GM21360 (cell line): ENCODE measurements around the gene UNC5A.

Experiments used
- ATAC-seq: cut with Tn5 transposase; IDR thresholded peaks from one replicate; pipeline ENCODE4 v1.9.1; 2021; ENCODE audit warnings: mild to moderate bottlenecking, moderate library complexity; ENCODE audit not compliant: unreplicated experiment

UNC5A gene

DNA sequence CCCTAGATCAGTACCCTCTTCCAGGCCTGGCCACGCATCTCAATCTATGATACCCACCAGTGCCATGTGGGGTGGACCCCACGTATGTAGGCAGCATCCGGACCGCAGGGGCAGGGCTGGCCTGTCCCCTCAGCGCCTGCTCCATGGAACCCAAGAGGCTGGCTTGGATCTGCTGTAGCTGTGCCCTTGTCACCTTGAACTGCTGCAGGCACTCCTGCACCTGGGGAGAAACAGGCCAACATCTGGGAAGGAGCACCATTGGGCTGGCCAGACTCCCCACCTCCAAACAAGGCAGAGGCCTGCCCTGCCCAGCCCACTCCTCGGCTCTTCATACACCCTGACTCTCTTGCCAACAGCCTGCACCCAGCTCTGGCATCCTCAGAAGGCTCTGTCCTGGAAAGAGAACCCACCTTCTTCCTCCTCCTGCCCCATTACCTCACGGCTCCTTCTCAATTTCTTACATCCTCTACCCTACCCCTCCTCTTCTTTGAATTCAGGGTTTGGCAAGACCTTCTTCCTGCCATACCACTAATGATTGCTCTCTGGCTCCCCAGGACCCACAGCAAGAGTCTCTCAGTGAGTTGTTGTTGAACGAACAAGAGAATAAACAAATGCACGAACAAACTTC is 81.1 kb downstream of the UNC5A start:
- no peak for ATAC-seq

- ATAC-seq, result no peak
These were observed 82.3 kb downstream of the UNC5A start for GRCh38 chr5:176892663-176893062.

DNA sequence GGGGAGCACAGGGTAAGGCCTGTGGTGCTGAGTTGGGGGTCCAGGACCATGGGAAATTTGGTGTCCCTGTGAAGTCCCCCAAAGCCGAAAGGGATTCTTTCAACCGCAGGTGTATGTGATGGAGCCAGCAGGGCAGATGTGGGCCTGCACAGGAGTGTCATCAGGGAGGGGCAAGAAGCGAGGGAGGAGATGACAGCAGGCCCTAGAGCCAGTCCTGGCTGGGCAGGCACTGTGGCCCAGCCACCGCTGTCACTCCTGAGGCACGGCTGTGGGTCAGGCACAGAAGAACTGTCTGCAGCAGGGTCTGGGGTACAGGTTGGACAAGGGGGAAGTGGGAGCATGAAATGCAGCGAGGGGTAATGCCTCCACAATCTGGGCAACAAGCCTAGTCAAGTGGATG is 83.9 kb downstream of the UNC5A start:
- ATAC-seq, result no peak

GRCh38 chr5:176895831-176896230 is 85.5 kb downstream of the UNC5A start:
- no peak for ATAC-seq

DNA sequence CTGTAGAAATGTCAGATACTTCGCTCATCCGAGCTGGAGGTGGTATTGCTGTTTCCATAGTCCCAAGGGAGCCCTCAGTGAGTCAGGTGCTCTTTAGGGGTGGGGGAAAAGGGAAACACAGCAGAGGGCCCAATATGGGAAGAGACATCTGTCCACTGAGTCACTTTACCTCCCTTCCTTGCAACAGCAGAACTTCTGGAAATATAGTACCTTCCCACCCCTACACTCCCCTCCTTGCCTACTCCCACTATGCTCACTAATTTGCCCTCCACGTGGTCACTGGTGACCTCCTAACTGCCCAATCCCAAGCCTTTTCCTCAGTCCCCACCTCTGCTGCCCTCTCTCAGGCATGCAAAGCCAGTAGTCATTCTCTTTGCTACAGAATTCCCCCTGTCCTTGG is 86.9 kb downstream of the UNC5A start:
- no peak for ATAC-seq

GRCh38 chr5:176899296-176899891 is 89.0 kb downstream of the UNC5A start, which contains the start of gene HK3:
Gene HK3, minus strand, starts transcription at chr5:176899346. Its CDS starts 3,187 bp downstream, at chr5:176896159.
- ATAC-seq, result no peak

DNA sequence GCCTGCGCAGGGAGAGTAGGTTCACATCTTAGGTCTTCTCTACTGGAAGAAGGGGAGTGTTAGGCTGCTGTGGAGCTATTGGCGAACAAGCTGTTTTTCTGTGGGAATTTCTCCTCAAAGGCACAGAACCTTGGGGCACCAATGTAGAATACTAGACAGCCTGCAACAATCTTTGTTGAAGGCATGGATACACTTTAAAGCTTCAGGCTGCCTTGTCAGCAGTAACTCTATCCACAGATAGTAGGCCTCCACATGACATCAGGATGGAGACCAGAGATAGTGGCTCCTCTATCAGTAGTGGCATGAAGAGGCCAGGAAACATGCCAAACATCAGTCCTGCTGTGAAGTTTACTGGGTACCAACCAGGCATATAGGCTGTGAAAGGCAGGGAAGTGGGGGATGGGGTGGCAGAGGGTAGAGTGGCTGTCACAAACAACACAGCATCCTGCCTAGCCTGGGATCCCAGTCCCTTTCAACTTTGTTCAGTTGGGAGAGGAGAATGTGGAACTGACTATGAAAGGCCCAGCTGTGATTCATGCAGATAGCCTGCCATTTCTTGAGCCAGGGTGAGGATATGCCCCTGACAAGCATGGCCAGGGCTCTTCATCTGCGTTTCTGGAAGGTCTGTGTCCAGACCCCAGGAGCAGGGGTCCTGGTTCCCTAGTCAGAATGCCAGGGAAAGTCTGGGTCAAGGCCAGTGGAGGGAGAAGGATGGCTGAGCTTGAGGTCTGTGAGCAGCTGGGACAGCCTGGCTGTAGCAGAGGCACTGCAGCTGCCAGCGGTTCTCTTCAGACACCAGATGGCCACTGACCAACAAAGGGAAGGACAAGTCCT is 89.8 kb downstream of the UNC5A start:
- ATAC-seq, result no peak

GRCh38 chr5:176900780-176901204 is 90.4 kb downstream of the UNC5A start:
- no peak for ATAC-seq

DNA sequence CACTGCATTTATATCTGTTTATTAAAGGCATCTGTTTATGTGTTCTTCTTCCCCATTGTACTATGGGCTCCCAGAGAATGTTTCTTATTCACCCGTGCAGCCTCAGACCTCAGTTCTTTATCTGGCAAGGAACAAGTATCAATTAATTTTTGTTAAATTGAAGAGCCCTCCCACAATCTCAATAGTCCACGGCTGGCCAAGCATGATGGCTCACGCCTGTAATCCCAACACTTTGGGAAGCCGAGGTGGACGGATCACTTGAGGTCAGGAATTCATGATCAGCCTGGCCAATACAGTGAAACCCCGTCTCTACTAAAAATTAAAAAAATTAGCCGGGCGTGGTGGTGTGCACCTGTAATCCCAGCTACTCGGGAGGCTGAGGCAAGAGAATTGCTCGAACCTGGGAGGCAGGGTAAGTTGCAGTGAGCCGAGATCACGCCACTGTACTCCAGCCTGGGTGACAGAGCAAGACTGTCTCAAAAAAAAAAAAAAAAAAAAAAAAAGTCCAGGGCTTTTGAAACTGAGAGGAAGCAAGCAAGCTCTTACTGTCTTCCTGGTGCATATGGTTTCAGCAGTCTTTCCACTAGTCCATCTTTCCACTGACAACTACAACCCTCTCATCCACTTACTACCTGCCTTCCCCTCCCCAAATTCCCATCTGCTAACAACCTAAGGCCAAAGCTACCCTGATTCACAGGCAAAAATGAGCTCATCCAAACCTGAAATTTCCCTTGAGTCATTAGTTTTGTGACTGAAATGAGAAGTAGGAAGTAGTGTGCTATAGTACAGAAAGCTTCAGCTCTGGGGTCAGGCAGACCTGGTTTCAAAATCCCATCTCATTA is 91.1 kb downstream of the UNC5A start:
- peak; percentile 44 for ATAC-seq

DNA sequence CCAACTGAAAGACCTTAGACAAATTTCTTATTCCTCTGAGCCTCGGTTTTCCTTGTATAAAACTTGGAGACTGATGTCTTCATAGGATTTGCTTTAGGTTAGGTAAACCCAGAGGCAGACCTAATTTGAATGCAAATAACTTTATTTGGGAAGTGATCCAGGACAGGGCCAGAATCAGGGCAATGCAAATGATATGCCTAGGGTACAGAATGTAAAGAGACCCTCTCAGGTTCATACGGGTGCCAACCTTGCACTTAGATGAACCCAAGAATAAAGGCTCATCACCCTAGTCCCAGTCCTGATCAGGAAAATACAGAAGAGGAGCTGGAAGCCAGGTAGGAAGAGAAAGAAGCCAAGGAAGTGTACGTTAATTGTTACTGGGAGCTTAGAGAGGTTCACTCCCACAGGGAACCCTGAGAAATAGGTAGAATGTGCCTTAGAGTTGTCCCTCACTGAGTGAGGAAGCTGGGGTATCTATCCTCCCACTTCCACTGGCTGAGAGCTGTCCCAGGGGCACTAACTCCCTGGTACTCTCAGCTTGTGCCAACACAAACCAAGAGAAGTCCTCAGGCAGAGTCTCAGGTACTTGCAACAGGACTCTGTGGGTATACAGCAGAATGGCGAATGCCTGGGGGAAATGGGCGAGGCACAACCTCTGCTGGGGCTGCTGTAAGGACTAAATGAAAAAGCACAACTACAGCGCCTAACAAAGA is 91.9 kb downstream of the UNC5A start:
- ATAC-seq, result no peak

DNA sequence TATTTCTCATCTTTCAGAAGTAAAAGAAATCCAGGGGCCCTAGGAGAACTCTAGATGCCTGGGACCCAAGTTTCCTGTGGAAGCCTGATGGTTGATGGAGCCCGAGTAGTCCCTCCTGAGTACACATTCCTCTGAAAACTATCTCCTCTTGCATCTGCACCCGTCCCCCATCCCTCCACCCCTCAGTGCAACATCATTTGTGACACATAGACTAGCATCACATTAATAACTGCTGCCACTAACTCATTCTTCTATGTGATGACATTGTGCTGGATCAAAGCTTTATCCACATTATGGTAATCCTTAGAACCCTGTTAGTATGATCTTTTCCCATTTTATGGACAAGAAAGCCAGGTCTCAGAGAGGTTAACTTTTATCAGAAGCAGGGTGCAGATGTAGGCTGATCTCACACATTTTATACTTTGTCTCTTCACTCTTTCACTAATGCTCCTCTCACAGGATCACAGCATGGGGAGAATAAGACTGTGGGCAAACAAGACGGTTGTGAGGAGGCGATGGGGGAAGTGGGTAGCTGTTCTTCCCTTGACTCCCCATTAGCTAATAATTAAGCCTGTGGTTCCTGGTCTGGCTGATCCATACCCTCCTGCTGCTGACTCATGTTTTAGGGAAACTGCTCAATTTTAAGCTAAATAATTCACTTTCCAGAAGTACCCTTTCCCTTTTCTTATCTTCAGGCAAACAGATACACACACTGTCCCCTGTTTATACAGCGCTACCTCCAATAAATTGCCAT is 92.7 kb downstream of the UNC5A start:
- ATAC-seq, result no peak

DNA sequence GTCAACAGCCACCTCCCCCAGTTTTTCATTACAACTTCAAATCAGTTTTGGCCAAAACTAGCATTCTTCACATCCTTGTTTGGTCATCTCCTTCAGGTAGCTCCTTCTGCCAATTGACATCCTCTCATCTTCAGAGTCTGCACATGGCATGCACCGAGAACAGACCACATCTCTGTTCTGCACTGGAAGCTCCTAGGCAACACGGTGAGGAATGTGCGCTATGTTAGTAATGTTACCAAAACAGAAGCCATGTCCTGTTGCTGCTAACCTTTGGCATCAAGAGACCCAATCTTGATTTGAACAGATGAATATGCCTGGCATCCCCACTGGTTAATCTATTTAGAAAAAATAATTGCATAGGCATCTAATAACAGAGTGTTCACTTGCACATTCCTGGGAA is 93.9 kb downstream of the UNC5A start:
- no peak for ATAC-seq

- ATAC-seq, result no peak
These were observed 95.8 kb downstream of the UNC5A start for GRCh38 chr5:176906126-176906525.

DNA sequence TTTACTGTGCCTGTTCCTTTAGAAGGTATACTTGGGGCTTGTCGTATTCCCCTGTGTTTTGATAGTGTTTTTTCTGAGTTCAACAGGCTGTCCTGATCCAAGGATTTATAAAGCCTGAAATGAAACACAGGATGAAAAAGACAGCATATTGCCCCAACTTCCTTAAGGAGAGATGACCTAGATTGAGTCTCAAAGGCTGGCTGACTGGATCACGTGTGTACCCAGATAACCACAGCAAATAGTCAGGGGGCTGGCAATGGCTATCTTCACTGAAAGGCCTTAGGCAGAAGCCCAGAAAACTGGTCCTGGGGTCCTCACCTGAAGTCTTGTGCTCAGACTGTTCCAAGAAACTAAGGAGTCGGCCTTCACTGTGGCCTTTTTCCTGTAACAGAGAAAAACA is 96.4 kb downstream of the UNC5A start:
- ATAC-seq, result no peak

GRCh38 chr5:176908675-176909368 is 98.5 kb downstream of the UNC5A start:
- ATAC-seq, result no peak

DNA sequence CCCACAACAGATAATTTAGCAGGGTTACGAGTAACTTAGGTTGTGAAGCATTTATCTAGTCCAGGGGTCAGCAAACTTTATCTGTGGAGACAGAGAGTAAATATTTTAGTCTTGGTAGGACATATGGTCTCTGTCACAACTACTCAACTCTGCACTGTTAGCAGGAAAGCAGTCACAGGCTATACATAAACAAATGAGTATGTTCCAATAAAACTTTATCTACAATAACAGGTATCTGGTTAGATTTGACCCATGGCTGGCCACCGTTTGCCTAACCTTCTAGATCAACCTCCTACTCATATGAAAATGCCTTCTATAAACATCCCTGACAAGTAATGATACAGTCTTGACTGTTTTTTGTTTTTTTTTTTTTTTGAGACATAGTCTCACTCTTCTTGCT is 101.8 kb downstream of the UNC5A start:
- no peak for ATAC-seq

DNA sequence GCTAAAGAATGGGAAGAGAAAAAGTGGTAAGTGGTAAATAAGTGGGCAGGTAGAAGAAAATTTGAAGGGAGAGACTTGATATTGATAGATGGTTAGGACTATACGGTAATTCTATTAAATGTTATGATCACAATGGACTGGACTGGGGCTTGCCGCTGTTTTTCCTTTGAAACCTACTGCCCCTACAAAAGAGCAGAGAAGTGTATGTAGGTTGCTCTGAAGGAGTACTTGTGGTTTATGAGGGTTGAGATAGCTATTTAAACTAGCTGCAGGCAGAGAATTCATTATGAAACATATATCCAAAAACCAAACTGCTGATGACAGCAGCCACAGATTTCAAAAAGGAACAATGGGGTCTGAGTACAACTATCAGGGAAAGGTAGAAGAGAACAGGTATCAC is 105.5 kb downstream of the UNC5A start:
- ATAC-seq, result no peak

DNA sequence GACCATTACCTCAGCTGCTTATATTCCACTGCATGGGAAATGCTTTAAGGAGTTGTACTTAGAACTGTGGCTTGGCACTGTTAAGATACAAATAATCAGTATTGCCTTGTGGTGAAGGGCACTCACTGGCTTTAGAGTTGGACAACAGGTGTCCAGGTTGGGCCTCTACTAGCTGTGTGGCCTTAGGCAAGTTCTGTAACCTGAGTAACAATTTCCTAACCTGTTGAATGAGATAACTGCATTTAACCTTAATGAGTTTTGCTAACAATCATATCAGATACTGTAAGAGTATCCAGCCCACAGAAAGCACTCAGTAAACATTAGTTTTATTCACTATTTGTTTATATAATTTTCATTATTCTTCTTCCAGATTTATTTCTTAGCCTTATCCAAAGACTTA is 106.0 kb downstream of the UNC5A start:
- ATAC-seq, result no peak

DNA sequence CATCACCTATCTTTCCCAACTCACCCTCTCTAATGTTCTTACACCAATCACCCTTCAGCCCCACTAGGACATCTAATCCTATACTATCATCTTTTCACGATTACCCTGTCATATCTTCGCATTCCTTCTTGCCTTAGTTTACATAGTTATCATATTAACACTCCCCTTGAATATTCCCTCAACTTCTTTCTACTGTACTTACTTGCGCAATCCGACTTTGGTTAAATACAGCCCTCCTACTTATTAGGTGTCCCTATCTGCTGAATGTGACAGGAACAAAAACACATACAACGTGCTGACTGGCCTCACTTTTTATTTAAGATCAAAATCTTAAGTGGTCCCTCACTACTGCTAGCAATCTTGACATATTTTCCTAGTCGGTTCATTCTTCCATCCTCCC is 108.3 kb downstream of the UNC5A start:
- ATAC-seq, result no peak
